CD4-positive, alpha-beta T cell (primary cell): Measurements from ENCODE around the gene MYO1E. TPM values are rescaled to one million over a fixed set of nuclear protein-coding genes. Genes with fewer than 3 reads are reported as not detected.

Source experiments
- ATAC-seq: fragments of 200-7000 bp; cut with Tn5 transposase; one replicate; pipeline ENCODE4 v1.10.0; 2022; ENCODE audit warnings: mild to moderate bottlenecking; ENCODE audit not compliant: poor library complexity
- CTCF ChIA-PET: fragments of 350-600 bp; sonication (Branson Sonifier 250); formaldehyde crosslinking; loops from one replicate; lab custom pipeline; 2021; ENCODE audit warnings: antibody characterized with exemption, inconsistent platforms; lab: Charles Lee
- POLR2A ChIA-PET: fragments of 350-600 bp; sonication (Branson Sonifier 250); formaldehyde crosslinking; loops from one replicate; lab custom pipeline; 2021; ENCODE audit warnings: antibody characterized with exemption, inconsistent platforms; lab: Charles Lee
- DNase-seq, 14 experiments: peaks; one replicate each; pipeline ENCODE4 v3.0.0-alpha.2; 2013 to 2020; ENCODE audit warnings: mixed read lengths in 2 of 14
- H3K27ac ChIP-seq, 2 donors: one replicate each; pipeline versions ENCODE4 v1.5.1 to v1.7.0; 2013; ENCODE audit warnings: low read length in 2 of 2, low read depth in 1 of 2, mild to moderate bottlenecking in 1 of 2
- H3K27me3 ChIP-seq, 2 experiments: 1 replicate in 1 of 2; 2 replicates in 1 of 2; pipeline versions ENCODE4 v1.6.1 to v1.7.0; 2013; ENCODE audit warnings: low read length in 2 of 2, control low read depth in 1 of 2, mild to moderate bottlenecking in 1 of 2, moderate library complexity in 1 of 2; ENCODE audit not compliant: insufficient read depth in 2 of 2, control insufficient read depth in 1 of 2
- H3K36me3 ChIP-seq: one replicate; pipeline ENCODE4 v1.6.1; 2013; ENCODE audit warnings: low read length, control low read depth; ENCODE audit not compliant: insufficient read depth
- H3K4me1 ChIP-seq: one replicate; pipeline ENCODE4 v1.6.1; 2013; ENCODE audit warnings: low read length, control low read depth; ENCODE audit not compliant: insufficient read depth
- H3K4me3 ChIP-seq: one replicate; pipeline ENCODE4 v1.5.1; 2013; ENCODE audit warnings: mild to moderate bottlenecking, low read length, moderate library complexity
- H3K9me3 ChIP-seq, 2 experiments: 1 replicate in 1 of 2; 2 replicates in 1 of 2; pipeline versions ENCODE4 v1.6.1 to v1.7.0; 2013; ENCODE audit warnings: low read length in 2 of 2, mild to moderate bottlenecking in 2 of 2, control low read depth in 1 of 2, moderate library complexity in 1 of 2; ENCODE audit not compliant: control insufficient read depth in 1 of 2, insufficient read depth in 1 of 2
- H3K27ac Mint-ChIP-seq: one replicate; pipeline ENCODE4 v1.8.0; 2020; ENCODE audit warnings: mixed read lengths
- H3K27me3 Mint-ChIP-seq: one replicate; pipeline ENCODE4 v1.8.0; 2021; ENCODE audit warnings: mixed read lengths
- H3K36me3 Mint-ChIP-seq: one replicate; pipeline ENCODE4 v1.8.0; 2021; ENCODE audit warnings: low read depth, mixed read lengths
- H3K4me1 Mint-ChIP-seq: one replicate; pipeline ENCODE4 v1.8.0; 2021; ENCODE audit warnings: low read depth, mixed read lengths
- H3K4me3 Mint-ChIP-seq: one replicate; pipeline ENCODE4 v1.8.0; 2020; ENCODE audit warnings: mild to moderate bottlenecking, mixed read lengths
- H3K9me3 Mint-ChIP-seq: one replicate; pipeline ENCODE4 v1.8.0; 2020; ENCODE audit warnings: mixed read lengths
- CTCF ChIP-seq: fragments of 200-600 bp; IDR thresholded peaks from one replicate; pipeline ENCODE4 v1.8.0; 2022; ENCODE audit warnings: antibody characterized with exemption, mild to moderate bottlenecking
- intact Hi-C, 2 experiments: fragments of 100-400 bp; cut with DNase I in 1 of 2; cut with micrococcal nuclease in 1 of 2; formaldehyde crosslinking; loops; one replicate each; pipeline versions ENCODE4 v1.15.1 to v1.9.0; 2023 to 2025; cut with DNase I, micrococcal nuclease
- total RNA-seq, 174 experiments: library from RNA in 2 of 174; stranded (reverse) in 2 of 174; gene quantifications; one replicate each; pipeline ENCODE4 v1.2.3 and lab custom pipeline; 2021 to 2026

MYO1E gene
- total RNA-seq, 2 experiments from 2014 or later: 0.59 to 0.63 TPM

GRCh38 chr15:59321000-59321689 lies 51.5 kb downstream of the MYO1E start:
- H3K27me3 Mint-ChIP-seq: no peaks in the 10 kb centered on the region
- no peaks in the 10 kb centered on the region for H3K36me3 Mint-ChIP-seq
- ATAC-seq (no peak), DNase-seq (no peak)
- POLR2A ChIA-PET: interaction anchor here (1.4 kb wide), 1 partner anchor 22 kb away, joined by 3 read pairs; no protein-coding TSS in a partner anchor
- Histone ChIP-seq H3K4me3 (no peak overlapping the region), H3K27me3 (no peaks in the 10 kb centered on the region), H3K27ac (no peak overlapping the region), H3K36me3 (no peaks in the 10 kb centered on the region), H3K9me3 (no peaks in the 10 kb centered on the region), H3K4me1 (no peaks in the 10 kb centered on the region)
- no peak overlapping the region for H3K4me3 Mint-ChIP-seq
- CTCF ChIA-PET: no interaction called here
- TF ChIP-seq CTCF: no peak
- intact Hi-C loops: no loop called here
- H3K4me1 Mint-ChIP-seq: peaks cover 6% of the 10 kb centered on the region
- H3K9me3 Mint-ChIP-seq: peaks cover 3% of the 10 kb centered on the region
- no peak overlapping the region for H3K27ac Mint-ChIP-seq

- no peaks in the 10 kb centered on the region for H3K27me3 Mint-ChIP-seq
- peaks cover 3% of the 10 kb centered on the region for H3K9me3 Mint-ChIP-seq
- TF ChIP-seq CTCF: no peak
- peaks cover 2% of the 10 kb centered on the region for H3K4me1 Mint-ChIP-seq
- no peaks in the 10 kb centered on the region for H3K4me1 ChIP-seq
- no peaks in the 10 kb centered on the region for H3K36me3 ChIP-seq
- H3K27ac Mint-ChIP-seq: no peak overlapping the region
- ChIA-PET POLR2A (no interaction called here), CTCF (no interaction called here)
- H3K4me3 ChIP-seq: no peak overlapping the region
- H3K27ac ChIP-seq: no peak overlapping the region
- H3K4me3 Mint-ChIP-seq: no peak overlapping the region
- H3K9me3 ChIP-seq: no peaks in the 10 kb centered on the region
- H3K27me3 ChIP-seq: no peaks in the 10 kb centered on the region
- no peak for ATAC-seq
- H3K36me3 Mint-ChIP-seq: no peaks in the 10 kb centered on the region
- DNase-seq: no peak
- intact Hi-C loops: no loop called here
Observed at GRCh38 chr15:59317211-59317610, 55.5 kb downstream of the MYO1E start.

- no peak for ATAC-seq
- H3K27me3 Mint-ChIP-seq: no peaks in the 10 kb centered on the region
- CTCF ChIA-PET: no interaction called here
Observed at GRCh38 chr15:59315914-59316451, 56.7 kb downstream of the MYO1E start.

More at GRCh38 chr15:59315914-59316451, 56.7 kb downstream of the MYO1E start:
- H3K4me3 ChIP-seq: no peak overlapping the region
- H3K27ac Mint-ChIP-seq: no peak overlapping the region
- peaks cover 1% of the 10 kb centered on the region for H3K9me3 Mint-ChIP-seq
- H3K36me3 ChIP-seq: no peaks in the 10 kb centered on the region
- DNase-seq: no peak
- no peak overlapping the region for H3K4me3 Mint-ChIP-seq
- no peaks in the 10 kb centered on the region for H3K36me3 Mint-ChIP-seq
- POLR2A ChIA-PET: no interaction called here
- no peak overlapping the region for H3K27ac ChIP-seq
- intact Hi-C loops: no loop called here
- TF ChIP-seq CTCF: no peak
- no peaks in the 10 kb centered on the region for H3K9me3 ChIP-seq
- no peaks in the 10 kb centered on the region for H3K4me1 Mint-ChIP-seq
- H3K27me3 ChIP-seq: no peaks in the 10 kb centered on the region
- no peaks in the 10 kb centered on the region for H3K4me1 ChIP-seq
